ENCODE data around the gene SLC22A4.

The SLC22A4 gene

DNA sequence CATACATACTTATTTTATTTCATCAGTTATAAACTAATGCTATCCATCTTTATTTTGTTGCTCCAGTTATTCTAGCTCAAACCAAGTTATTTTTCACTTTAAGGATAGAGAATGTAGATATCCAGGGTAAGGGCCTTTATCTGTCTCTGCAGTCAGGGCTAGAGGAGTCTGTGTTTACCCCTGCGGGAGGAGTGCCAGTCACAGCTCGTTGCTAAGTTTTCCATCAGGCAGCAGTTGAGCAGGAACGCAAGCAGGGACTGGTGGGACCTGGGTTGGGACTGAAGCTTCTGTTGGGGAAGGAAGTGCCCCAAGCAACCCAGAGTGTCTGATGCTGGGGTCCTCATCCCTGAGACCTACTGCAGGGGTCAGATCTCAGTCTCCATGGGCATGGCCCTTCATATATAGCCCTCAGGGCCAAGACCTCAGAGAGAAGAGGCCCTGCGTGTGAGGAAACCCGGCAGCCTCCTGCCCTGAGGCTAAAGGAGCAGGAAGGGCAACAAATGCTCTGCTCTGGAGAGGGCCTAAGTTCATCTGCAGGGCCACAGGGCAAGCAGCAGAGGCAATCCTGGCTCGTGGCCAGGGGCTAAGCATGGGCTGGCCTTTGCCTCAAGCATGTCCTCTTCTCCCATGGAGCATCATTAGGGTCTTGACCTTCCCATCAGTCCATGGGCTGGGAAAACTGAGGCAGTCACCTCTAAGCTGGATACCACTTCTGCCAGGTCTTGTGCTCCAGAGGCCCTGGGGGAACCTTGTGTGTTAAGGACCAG lies 6.6 kb downstream of the SLC22A4 start:
- DNase-seq (ENCODE audit: low read depth), result no peak

DNA sequence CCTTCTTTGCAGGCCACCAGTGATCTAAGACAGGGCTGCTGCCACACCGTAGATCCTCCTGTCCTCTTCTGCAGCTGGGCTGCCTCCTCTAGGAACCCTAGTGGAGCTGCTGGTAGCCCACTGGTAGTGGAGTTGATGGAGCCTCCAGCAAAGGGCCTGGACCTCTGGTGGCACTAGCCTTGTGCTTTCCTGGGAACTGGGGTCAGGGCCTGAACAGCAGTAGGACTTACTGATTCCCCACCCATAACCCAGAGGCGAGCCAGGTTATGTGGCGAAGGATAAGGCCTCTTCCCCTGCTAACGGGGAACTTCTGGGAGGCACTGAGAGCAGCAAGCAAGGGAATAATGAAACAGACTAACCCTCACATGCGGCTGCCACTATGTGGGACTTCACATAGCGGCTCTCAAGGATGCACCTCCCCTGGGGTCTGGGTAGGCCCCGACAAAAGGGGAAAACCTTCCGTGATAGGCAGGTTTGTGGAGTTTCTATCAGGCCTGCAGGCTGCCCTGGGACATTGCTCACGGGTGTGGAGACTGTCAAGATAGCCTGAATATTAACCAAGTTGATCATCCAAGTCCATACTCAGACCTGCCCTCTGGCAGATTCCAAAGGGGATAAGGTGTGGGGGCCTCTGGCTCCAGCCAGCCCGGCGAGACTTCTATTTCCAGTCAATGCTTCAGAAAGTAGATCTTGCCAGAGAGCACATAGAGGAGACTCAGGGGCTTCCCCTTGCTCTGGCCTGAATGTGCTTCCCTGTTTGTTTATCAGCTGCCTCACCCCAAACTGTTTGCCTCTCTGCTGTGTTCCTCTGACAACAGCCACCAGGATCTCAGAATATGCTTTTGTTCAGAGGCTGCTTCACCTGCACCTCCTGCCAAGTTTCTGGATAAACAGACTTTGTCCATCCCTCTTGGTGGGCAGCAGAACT lies 7.4 kb downstream of the SLC22A4 start:
- DNase-seq (ENCODE audit: low read depth), result no peak

DNA sequence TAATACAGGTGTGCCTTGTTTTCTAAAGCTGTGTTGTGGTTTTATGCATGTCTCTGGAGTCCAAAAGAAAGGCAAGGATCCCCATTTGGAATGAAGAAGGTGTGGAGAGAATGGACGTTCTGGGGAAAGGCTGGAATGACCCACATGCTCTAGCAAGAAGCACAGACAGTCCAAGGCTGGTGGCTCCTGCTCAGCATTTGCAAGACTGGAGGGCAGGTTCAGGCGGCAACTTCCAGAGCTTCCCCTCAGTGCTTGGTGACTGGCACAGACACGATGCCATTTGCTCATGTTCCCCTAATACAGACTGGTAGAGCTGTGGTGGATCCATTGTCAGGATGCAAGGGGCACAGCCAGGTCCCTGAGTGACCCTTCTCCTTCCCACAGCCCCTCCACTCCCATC lies 8.2 kb downstream of the SLC22A4 start:
- no peak for DNase-seq (ENCODE audit: low read depth)

DNA sequence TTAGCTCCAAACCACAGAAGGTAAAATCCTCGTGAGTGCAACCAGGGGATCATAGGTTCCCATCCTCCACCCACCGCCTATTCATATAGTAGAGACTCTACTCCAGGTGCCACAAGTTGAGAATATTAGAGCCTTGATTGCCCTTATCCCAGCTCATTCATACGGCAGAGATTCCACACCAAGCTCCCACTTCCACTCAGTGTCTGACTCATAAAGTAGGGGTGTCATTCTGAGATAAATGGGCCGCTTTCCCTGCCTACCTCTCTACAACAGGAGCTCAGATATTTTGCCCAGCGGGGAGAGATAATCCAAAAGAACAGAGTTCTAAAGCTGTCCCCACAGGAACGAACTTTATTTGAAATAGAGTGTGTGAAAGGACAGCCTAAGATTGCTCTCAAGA lies 9.4 kb downstream of the SLC22A4 start:
- DNase-seq (ENCODE audit: low read depth), result no peak

DNA sequence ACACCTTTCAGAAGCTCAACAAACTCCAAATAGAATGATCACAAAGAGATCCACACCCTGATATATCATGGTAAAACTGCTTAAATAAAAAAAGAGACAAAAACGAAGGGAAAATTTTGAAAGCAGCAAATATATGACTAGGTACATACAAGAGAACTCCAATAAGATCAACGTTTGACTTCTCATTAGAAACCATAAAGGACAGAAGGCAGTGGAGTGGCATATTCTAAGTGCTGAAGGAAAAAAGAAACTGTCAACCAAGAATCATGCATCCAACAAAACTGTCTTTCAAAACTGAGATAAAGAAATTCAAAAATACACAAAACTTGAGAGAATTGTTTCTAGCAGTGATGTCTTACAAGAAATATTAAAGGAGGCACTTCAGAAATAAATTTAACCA lies 11.2 kb downstream of the SLC22A4 start:
- DNase-seq (ENCODE audit: low read depth), result no peak

DNA sequence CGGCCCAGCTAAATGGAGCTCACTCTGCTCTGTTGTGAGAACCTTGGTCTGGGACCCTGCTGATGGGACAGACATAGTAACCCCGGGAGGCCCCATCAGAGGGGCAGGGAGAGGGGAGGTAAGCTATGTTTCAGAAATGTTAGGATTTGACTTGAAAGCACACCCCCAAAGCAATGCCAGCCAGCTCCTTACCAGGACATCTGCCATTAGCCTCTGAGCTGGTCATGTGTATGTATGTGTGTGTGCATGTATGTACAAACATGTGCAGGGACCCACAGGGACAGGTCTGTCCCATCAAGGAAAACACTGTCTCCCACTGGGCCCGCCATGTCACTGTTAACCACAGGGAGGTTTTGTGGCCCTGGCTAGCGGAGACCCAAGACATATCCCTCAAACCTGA lies 14.5 kb downstream of the SLC22A4 start:
- no peak for DNase-seq (ENCODE audit: low read depth)

DNA sequence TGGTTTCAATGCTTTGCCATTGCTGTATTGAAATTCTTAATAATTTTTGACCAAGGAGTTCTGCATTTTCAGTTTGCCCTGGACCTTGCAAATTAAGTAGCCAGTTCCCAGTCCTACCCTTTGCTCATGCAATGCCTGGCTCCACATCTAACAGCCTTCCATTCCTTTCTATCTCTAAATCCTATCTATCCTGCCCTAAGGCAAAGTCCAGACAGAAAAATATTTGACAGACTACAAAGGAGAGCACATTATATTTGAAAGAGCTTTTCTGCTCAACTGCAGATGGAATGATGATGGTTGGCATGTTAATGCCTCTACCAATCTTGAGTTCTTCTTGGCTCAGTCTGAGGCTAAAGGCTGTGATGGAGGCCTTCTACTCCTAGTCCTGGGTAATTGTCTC lies 15.5 kb downstream of the SLC22A4 start:
- no peak for DNase-seq (ENCODE audit: low read depth)

DNA sequence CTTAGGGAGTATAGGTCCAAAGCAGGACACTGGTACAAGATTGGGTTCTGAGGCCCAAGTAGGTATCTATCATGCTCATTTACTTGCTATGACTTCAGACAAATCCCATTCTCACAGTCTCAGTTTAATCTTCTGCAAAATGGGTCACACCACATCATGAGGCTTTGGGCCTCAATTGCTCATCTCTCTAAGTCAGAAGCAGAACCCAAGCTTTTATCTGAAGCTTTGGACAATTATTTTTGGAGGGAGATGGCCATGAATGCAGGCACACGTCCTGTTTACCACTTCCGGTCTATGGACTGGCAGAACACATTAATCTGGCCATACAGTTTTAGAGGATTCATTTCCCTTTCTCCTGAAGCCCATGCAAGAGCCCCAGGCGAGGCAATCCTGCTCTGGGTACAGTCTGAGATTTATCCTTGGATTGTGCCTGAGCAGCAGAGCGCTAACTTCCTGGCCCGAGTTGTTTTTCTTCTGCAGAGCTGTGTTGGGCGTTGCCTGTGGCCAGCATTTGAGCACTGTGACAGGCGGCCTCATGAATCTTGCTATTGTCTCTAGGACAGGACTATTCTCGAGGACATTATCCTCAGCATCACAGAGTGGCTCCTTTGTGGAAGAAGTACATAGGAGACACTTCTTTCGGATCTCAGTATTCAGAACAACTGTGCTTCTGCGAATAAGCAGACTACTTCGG lies 16.1 kb downstream of the SLC22A4 start:
- DNase-seq (ENCODE audit: low read depth), result no peak

DNA sequence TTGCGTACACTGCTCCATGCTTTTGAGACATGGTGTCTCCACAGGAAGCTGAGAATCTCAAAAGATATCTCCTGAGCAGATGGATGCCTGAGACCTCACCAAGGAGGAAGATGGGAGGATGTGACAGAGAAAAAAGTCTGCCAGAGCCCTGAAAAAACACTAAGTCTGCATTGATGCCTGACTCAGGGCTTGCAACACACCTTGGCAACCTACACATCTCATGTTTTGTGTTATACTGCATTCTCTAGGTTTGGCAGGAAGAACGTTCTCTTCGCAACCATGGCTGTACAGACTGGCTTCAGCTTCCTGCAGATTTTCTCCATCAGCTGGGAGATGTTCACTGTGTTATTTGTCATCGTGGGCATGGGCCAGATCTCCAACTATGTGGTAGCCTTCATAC lies 19.2 kb downstream of the SLC22A4 start:
- DNase-seq (ENCODE audit: low read depth), result no peak

DNA sequence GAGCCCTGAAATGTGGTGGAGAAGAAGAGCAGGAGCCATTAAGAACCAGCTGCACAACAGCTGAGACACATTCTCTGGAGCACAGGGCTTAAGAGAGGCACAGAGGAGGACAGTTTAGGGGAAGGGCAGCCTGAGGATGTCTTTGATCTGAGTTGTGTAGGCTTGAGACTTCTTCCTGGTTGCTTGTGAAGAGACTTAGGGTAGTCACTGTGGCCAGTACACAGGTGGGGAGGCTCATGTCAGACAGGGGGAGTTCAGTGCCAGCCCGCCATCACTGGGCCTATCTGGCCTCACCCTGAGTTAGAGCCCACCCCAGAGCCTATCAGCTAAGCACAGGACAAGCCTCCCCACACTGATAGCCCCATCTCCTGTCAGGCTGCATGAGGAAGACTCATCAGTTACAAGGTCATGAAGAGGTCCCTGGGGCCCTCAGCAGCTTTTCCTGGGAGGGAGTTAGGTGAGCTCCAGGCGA lies 19.8 kb downstream of the SLC22A4 start:
- no peak for DNase-seq (ENCODE audit: low read depth)

DNA sequence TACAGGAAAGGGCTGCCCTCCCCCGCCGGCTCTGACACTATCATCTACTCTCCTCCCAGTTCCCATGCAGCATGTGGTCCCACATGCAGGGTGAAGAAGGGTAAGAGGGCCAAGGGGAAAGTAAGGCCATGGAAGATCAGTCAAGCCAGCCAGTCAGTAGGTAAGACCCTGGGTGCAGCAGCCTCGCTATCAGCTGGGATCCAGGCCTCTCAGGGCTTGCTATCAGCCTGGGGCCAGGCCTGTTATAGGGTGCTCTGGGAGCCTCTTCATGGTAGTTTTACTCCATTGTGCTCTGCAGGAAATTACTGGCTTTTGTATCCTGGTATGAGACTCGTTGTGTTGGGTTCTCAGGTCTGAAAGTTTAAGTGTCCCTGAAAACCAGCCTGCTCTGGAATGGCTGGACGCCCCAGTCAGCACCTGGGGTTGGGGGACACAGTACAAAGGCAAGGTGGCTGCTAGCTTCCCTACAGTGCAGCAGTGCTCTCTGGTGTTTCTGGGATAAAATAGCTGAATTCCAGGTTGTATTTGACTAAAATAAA lies 21.4 kb downstream of the SLC22A4 start:
- no peak for DNase-seq (ENCODE audit: low read depth)

DNA sequence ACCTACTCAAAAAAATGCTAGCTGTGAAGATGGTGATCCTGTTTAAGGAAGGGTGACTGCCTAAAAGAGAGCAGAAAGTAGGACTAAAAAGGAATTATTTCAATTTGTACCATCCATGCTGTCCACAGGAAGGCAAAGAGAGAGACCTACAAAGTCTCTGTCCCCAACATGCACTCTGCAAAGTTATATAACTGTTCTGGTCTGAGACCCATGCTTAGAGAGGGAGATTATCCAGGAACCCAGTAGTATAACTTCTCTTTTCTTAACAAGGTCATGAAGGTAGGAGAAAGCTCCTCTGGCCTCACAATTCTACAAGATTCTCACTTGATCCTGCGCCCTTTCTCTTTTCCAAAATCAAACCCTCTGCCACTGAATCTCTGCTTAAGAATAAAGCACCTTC lies 25.8 kb downstream of the SLC22A4 start:
- no peak for DNase-seq (ENCODE audit: low read depth)

DNA sequence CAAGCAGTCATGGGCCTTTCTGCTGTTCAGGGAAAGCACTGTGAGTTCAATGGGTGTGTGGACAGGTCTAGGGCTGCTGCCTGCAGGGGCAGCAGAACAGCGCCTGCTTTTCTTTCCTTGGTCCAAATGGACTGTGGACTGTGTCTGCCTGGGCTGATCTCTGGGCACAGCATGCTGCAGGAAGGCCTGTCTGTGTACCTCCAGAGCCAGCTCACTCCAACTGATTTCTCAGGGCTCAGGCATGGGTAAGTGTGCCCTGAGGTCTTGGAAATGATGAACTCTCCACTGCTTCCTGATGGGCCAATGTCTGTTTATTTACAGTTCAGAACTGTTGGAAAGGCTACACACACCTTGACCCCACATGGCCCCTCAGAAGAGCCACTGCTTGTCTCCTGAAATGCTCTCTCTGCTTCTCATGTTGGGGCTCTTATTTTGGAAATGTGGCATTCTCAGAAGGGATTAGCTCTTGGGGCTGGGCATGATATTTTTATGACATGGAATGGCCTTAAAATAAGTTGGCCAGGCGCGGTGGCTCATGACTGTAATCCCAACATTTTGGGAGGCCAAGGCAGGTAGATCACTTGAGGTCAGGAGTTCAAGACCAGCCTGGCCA lies 27.0 kb downstream of the SLC22A4 start:
- no peak for DNase-seq (ENCODE audit: low read depth)

DNA sequence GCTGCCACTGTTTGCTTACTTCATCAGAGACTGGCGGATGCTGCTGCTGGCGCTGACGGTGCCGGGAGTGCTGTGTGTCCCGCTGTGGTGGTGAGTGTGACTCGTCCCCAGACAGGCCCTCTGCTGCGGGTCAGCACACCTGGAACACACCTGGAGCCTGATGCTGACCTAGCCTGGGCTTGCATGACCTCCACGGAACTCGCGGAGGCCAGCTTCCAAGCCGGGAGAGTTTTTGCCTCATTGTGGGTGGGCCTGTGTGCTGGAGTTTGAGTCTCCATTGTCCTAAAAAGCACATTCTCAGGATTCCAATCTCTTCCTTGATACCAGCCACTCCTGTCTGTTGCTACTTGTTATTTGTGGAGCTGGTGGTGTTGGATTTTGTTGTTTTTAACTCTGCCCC lies 28.1 kb downstream of the SLC22A4 start:
- DNase-seq (ENCODE audit: low read depth), result no peak

DNA sequence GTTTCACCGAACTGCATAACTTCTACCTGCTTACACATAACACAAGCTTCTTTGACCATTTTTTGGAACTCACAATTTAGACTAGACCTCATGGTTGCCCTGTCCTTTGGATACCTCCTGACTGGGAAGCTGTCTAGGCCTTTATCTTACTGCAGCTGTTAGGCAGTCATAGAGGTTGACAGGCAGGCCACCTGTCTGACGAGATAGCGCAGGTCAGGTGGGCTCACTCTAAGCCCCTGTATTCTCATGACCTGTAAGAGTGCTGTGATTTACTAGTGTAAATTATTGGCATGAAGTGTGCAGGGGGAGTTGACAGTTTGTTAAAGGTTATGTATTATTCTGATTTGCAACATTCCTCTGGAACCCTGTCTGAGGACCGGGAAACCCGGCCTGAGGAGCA lies 29.0 kb downstream of the SLC22A4 start:
- no peak for DNase-seq (ENCODE audit: low read depth)

DNA sequence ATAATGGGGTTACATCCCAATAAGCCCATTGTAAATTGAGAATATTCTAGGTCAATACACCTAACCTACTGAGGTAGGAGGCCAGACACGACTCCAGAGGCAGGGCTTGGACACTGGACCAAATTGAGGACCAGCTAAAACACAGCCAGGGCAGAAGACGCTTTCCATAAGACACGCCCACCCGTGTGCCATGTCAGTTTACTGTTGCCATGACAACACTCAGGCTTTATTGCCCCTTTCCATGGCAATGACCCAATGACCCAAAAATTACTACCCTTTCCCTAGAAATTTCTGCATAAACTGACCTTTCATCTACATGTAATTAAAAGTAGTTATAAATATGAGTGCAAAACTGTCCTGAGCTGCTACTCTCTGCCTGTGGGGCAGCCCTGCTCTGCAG lies 31.5 kb downstream of the SLC22A4 start:
- no peak for DNase-seq (ENCODE audit: low read depth)

DNA sequence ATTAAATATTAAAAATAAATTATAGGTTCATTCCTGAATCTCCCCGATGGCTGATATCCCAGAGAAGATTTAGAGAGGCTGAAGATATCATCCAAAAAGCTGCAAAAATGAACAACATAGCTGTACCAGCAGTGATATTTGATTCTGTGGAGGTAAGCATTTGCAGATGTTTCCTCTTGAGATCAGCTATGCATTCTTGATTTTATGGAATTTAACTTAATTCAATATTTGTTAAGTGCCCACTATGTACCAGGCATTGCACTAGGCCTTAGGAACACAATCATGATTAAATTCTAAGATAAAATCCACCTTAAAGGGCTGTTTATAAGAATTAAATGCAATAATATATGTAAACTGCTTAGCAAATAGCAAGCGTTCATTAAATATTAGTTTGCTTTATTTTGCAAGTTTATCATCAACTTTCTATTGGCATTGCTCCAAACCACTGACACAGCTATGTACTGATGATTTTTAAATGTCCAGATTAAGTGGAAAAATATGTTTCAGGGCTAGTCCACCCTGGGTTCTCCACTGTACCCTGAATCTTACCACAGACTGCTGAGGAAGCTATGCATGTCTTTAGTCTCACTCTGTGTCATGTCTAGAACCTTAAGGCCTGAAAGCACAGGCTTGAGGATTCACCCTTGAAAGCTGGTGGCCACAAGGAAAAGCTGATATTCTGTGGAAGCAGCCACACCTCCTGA lies 33.2 kb downstream of the SLC22A4 start:
- DNase-seq (ENCODE audit: low read depth), result no peak

DNA sequence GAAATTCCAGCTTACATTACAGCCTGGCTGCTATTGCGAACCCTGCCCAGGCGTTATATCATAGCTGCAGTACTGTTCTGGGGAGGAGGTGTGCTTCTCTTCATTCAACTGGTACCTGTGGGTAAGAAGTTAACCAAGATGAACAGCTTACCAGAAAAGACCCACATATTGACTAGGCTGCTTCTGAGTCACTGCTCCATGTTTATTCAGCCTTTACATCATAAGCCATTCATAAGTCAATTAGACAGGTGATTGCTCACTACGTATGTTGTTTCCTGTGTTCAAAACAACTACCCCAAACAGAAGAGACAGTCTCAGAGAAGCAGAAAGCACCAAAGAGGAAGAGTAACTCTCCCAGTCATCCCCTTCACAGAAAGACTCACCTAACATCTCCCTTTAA lies 40.6 kb downstream of the SLC22A4 start:
- no peak for DNase-seq (ENCODE audit: low read depth)

DNA sequence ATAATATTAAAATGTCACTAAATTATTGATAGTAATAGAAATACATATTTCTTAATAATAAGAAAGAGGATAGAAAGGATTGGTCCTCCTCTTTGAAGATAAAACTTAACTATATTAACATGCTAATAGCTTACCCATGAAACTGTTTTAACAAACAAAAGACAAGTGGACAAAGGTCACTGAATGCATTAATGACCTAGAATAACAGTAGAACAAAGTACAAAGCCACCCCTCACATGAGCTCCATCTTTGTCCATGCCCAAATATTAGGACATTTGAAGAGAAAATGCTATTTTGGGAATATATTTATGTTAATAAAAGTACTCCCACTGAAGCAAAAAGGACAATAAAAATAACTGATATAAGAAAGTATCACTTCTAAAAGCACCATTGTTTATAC lies 41.2 kb downstream of the SLC22A4 start:
- DNase-seq (ENCODE audit: low read depth), result no peak

DNA sequence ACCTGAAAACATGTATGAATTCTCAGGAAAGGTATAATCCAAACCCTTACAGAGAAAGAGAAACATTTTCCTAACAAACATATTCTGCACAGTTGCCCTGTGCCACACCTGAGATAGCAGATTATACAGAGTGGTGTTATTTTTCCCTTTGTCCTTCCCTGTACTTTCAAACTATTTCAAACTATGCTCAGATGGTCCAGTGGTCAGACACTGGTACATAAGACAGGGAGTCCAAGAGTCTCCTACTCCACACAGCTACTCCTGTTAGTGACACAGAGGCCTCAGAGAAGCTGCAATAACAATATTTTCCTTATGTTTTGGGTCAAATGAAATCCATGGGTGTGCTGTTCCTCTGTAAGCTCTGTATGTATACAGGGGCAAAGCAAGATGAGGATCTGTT lies 45.3 kb downstream of the SLC22A4 start:
- no peak for DNase-seq (ENCODE audit: low read depth)
